ENCODE results near the gene VTI1A.

DNA sequence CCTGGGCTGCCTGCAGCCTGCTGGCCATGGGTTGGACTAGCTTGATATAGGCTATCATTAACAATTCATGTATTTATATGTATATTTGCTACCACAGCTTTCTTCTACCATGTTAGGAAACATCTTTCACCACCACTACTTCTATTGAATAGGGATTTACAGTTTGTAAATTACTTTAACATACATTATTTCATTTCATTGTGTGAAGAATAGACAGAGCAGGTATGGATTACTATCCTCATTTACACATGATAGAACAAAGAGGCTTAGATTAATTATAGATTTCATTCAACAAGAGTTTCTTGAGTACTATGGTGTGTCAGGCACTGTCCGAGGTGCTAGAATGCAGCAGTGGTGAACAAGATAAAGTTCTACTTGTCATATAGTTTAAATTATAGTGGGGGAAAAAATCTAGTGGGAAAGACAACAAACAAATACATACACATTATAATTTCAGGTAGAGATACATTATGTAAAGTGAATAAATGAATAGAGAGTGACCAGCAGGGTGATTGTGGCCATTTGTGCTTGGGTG lies 20.6 kb downstream of the VTI1A start:
- TF ChIP-seq, protein P1, sequence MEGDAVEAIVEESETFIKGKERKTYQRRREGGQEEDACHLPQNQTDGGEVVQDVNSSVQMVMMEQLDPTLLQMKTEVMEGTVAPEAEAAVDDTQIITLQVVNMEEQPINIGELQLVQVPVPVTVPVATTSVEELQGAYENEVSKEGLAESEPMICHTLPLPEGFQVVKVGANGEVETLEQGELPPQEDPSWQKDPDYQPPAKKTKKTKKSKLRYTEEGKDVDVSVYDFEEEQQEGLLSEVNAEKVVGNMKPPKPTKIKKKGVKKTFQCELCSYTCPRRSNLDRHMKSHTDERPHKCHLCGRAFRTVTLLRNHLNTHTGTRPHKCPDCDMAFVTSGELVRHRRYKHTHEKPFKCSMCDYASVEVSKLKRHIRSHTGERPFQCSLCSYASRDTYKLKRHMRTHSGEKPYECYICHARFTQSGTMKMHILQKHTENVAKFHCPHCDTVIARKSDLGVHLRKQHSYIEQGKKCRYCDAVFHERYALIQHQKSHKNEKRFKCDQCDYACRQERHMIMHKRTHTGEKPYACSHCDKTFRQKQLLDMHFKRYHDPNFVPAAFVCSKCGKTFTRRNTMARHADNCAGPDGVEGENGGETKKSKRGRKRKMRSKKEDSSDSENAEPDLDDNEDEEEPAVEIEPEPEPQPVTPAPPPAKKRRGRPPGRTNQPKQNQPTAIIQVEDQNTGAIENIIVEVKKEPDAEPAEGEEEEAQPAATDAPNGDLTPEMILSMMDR (IDR thresholded peaks at IDR 0.05), result no peak
- TF ChIP-seq POLR2A (IDR thresholded peaks at IDR 0.05), result no peak

All from adrenal gland (tissue), 5 donors.